CMK (cell line): ENCODE data around the gene INTS2.
"Not testable (repeated sequence)": the region's sequence is repeated elsewhere in the genome, so short reads cannot be mapped to it uniquely, and the experiment has no call there.

Source experiments
- DNase-seq: peaks from one replicate; pipeline ENCODE4 v3.0.0-alpha.2; 2010; ENCODE audit warnings: low read depth

Gene INTS2

DNA sequence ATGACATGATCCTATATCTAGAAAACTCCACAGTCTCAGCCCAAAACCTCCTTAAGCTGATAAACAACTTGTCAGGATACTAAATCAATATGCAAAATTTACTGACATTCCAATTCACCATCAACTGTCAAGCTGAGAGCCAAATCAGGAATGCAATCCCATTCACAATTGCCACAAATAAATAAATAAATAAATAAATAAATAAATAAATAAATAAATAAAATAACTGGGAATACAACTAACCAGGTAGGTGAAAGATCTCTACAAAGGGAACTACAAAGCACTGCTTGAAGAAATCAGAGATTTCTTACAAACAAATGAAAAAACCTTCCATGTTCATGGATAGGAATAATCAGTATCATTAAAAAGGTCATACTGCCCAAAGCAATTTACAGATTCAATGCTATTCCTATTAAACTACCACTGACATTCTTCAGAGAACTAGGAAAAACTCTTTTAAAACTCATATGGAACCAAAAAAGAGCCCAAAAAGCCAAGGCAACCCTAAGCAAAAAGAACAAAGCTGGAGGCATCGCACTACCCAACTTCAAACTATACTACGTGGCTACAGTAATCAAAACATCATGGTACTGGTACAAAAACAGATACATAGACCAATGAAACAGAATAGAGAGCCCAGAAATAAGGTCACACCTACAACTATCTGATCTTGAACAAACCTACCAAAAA is 102.2 kb downstream of the INTS2 start:
- DNase-seq: no peak

DNA sequence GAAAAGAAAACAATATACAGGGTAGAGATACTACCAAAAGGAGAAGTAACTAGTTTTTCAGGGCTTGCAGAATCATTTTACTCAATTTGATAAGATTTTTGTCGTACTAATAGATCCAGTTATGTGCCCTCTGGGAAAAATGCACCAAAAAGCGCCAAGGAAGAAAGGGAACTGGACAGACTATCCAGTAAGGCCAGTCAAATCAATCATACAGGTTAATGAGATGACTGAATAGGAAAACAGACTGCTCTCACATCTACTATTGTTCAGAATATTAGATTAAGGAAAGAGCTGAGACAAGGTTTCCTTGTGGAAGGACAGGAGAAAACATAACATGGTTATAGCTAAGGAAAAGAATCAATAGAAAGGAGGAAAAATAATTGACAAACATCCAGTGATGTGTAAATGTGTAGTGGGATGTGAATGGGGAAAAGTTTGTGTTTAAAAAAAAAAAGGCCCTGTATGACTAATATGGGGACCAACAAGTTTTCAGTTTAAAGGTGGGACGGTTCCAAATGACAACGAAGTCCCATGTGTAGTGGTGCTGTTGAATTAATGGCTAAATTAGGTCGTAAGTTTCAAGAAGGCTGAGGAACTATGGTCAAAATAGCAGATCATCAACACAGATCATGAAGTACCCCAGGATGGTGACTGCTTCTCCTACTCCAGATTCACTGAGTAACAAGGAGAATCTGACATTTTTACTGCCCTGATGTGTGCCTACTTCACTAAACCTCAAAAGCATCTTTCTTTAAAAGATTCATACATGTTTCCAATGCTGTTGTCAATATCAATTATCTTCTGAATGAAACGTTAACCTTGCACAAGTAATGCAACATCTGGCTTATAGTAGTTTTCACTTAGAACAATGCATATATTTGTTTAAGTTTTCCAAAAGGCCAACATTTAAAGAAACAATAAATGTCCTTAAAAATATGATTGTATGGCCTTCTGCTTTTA is 105.2 kb downstream of the INTS2 start:
- no peak for DNase-seq

DNA sequence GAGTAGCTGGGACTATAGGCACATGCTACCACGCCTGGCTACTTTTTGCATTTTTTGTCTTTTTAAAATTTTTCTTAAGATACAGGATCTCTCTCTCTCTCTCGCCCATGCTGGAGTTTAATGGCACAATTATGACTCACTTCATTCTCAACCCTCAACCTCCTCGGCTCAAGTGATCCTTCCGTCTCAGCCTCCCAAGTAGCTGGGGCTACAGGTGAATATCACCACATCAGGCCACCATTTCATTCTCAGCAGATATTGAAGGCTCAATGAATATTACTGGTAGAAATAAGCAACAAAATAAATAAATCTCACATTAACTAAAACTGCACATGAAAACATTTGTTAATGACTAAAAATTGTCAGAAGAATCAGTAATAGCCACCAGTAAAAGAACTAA is 106.1 kb downstream of the INTS2 start:
- DNase-seq: no peak

DNA sequence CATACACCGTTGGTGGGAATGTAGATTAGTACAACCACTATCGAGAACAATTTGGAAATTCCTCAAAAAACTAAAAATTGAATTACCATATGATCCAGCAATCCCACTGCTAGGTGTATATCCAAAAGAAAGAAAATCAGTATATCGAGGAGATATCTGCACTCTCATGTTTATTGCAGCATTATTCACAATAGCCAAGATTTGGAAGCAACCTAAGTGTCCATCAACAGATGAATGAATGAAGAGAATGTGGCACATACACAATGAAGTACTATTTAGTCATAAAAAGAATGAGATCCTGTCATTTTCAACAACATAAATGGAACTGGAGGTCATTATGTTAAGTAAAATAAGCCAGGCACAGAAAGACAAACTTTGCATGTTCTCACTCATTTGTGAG is 108.5 kb downstream of the INTS2 start:
- DNase-seq: not testable (repeated sequence)

DNA sequence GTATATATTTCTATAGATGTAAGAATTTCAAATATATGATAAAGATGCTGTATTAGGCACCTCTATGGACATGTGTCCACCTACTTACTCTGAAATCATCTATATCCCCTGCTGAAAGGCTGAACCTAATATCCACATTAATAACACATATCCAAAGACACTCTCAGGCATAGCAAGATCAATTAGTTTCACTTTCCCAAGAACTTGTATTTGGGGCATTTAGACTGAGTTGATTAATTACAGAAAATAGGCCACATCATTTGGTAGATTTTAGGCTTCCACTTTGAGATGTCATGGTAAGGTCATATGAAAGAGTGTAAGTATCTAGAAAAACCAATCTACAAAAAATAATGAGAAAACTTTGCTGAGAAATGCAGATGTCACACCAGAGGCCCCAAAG is 109.6 kb downstream of the INTS2 start:
- no peak for DNase-seq

DNA sequence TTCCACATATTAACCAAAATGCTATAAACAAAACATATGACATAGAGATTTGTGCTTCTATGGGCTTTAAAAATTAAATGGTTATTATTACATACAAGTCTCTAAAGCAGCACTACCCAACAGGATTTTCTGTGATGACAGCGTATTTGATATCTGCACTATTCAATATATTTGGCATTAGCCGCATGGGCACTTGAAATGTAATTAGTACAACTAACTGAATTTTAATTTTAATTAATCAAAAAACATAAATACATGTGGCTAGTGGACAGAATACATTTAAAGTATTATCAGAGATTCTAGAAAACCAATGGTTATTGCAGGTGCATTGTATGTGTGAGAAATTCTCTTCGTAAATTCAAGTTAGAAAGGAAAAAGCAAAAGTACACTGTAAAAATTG is 110.3 kb downstream of the INTS2 start:
- DNase-seq: no peak

DNA sequence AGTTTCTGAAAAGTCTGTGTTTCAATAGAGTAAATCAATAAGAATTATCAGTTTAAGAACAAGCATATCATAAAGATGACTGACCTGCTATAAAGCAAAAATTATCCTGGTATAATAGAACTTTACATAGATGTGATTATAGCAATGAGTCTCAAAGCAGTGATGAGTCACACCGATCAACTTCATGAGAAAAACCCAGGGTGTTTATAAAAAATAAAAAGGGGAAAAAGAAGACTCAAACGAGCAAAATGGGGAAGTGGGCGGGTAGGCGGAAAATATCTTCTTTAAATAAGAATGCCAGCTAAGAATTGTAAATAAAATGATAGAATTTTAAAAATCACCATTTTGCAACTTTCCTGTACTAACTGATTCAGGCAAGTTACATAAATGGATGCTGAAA is 111.2 kb downstream of the INTS2 start:
- DNase-seq: no peak

DNA sequence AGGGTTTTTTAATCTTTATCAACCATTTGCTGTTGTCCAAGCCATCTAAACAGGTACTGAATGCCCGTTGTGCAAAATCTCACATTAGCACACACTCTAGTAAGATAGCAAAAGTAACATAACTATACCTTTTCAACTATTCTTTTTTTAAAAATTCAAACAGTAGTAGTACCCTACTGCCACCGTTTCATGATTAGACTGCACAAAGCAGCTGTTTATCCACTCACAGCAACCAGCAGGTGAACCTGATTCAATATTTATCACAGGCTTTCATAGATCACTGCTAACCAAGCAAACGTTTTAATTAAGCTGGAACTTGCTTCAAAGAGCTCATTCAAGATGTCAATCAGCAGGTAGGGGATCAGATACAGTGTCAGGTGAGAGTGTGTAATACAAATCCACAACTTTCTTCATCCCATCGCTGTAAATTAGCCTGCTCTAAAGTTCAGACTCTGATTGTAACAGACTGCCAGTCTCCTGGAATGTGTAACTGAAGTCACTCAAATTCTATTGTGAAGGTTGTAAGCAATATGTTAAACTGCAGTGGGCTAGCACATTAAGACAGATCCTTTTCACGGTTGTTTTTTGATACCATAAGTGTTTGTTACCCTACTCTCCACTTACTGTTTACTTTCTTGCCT is 111.8 kb downstream of the INTS2 start:
- no peak for DNase-seq
